Progenitor cell of endocrine pancreas (in vitro differentiated cells): Measurements from ENCODE around the gene RPL11. TPM values are rescaled to one million over a fixed set of nuclear protein-coding genes. Genes with fewer than 3 reads are reported as not detected.

Source experiments
- DNase-seq: peaks from one replicate; pipeline ENCODE4 v3.0.0; 2021; ENCODE audit warnings: low spot score; ENCODE audit not compliant: unreplicated experiment
- H3K27ac Mint-ChIP-seq: 2 replicates; pipeline ENCODE4 v1.8.0; 2021; ENCODE audit warnings: mild to moderate bottlenecking, moderate library complexity, mixed read lengths
- H3K27me3 Mint-ChIP-seq: 2 replicates; pipeline ENCODE4 v1.8.0; 2021; ENCODE audit warnings: mixed read lengths
- H3K36me3 Mint-ChIP-seq: 2 replicates; pipeline ENCODE4 v1.8.0; 2022; ENCODE audit warnings: mixed read lengths; ENCODE audit not compliant: insufficient read depth
- H3K4me1 Mint-ChIP-seq: 2 replicates; pipeline ENCODE4 v1.8.0; 2021; ENCODE audit warnings: low read depth, mixed read lengths
- H3K4me3 Mint-ChIP-seq: 2 replicates; pipeline ENCODE4 v1.8.0; 2021; ENCODE audit warnings: low read depth, mild to moderate bottlenecking, moderate library complexity, mixed read lengths
- H3K9me3 Mint-ChIP-seq: 2 replicates; pipeline ENCODE4 v1.8.0; 2021; ENCODE audit warnings: low read depth, mixed read lengths
- total RNA-seq: library from RNA; stranded (reverse); gene quantifications from 2 replicates; pipeline ENCODE4 v1.2.1, GENCODE V29; 2021
- TF ChIP-seq, protein P1 (sequence below): fragments of 200-600 bp; sonication (generic); IDR thresholded peaks from one replicate; pipeline ENCODE4 v1.5.0; 2021; ENCODE audit warnings: antibody characterized with exemption, mild to moderate bottlenecking; ENCODE audit not compliant: unreplicated experiment

Gene RPL11
- total RNA-seq, 1 donor from 2014 or later: 1,157 TPM

- H3K4me3 Mint-ChIP-seq: peak overlapping the region; percentile 81
- no peaks in the 10 kb centered on the region for H3K9me3 Mint-ChIP-seq
- no peaks in the 10 kb centered on the region for H3K27me3 Mint-ChIP-seq
- DNase-seq: no peak
- peaks cover 24% of the 10 kb centered on the region for H3K4me1 Mint-ChIP-seq
- H3K27ac Mint-ChIP-seq: no peak overlapping the region
- peaks cover 2% of the 10 kb centered on the region for H3K36me3 Mint-ChIP-seq
- TF ChIP-seq, protein P1, sequence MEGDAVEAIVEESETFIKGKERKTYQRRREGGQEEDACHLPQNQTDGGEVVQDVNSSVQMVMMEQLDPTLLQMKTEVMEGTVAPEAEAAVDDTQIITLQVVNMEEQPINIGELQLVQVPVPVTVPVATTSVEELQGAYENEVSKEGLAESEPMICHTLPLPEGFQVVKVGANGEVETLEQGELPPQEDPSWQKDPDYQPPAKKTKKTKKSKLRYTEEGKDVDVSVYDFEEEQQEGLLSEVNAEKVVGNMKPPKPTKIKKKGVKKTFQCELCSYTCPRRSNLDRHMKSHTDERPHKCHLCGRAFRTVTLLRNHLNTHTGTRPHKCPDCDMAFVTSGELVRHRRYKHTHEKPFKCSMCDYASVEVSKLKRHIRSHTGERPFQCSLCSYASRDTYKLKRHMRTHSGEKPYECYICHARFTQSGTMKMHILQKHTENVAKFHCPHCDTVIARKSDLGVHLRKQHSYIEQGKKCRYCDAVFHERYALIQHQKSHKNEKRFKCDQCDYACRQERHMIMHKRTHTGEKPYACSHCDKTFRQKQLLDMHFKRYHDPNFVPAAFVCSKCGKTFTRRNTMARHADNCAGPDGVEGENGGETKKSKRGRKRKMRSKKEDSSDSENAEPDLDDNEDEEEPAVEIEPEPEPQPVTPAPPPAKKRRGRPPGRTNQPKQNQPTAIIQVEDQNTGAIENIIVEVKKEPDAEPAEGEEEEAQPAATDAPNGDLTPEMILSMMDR: no peak
These were observed 50.0 kb downstream of the RPL11 start for GRCh38 chr1:23741609-23742008.

DNA sequence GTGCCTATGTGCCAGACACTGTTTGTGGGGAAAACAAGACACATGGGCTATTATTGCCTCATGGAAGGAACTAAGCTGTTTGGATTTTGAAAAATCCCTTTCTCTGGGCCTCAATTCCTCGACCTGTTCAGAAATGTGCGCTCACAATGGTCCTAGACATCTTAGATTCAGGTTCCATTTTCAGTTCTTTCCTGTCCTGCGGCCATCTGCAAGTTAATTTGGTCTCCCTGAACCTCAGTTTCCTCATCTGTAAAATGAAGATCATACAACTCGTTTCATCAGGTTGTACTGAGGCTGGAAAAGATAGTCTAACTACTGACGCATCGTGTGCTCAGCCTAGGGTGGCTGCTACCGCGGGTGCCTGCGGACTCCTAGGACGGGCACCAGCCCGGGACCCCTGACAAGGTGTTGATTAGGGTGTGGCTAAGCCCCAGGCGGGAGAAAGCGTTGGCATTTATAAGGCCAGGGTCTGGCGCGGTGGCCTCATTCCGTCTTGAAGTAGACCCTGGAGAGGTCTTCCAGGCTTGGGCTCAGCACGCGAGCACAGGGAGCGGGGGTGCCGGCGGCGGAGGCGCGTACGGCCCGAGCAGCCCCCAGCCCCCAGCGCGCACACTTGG is 51.2 kb downstream of the RPL11 start:
- peak overlapping the region; percentile 81 for H3K4me3 Mint-ChIP-seq
- H3K4me1 Mint-ChIP-seq: peaks cover 26% of the 10 kb centered on the region
- H3K36me3 Mint-ChIP-seq: peaks cover 3% of the 10 kb centered on the region
- peak overlapping the region; percentile 92 for H3K27ac Mint-ChIP-seq
- no peaks in the 10 kb centered on the region for H3K9me3 Mint-ChIP-seq
- TF ChIP-seq, protein P1: no peak
- no peaks in the 10 kb centered on the region for H3K27me3 Mint-ChIP-seq
- no peak for DNase-seq

DNA sequence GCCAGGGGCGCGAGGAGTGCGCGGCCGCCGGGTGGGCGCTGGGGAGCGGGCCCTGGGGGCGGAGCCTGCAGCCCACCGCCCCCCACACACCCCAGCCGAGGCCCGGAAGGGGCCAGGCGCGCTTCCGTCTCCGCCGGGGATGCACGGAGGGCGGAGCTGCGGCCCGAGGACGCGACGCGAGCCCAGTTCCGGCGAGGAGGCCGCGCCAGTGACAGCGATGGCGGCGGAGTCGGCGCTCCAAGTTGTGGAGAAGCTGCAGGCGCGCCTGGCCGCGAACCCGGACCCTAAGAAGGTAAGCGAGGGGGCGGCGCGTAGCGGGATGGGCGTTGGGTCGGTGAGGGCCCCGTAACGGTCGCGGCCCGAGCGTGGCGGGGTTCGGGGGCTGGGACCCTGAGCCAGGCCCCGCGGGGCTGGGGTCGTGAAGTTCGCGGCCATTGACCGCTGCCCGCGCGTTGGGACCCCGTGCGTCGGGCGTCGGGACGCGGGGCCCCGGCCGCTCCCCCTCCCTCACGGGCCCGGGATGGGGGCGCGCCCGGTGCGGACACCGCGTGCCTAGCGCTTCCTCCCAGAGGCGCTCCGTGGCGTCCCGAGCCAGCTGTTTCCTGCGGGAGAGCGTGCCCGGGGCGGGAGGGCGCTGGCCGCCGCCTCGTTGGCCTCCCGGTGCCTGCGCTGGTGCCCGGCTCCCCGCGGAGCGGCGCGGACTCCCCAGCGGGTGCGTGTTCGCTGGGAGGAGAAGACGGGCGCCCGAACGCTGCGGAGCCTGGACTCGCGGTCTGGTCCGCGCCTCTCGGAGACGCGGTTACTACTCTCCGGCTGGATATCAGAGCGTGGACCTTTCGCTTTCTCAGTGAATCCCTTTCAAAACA is 51.9 kb downstream of the RPL11 start, which contains the start of gene ELOA:
Gene ELOA, plus strand, starts transcription at position 185 of the 866 bp plus-strand sequence. Its CDS starts 33 bp downstream, at position 218.
- TF ChIP-seq, protein P1: no peak
- H3K9me3 Mint-ChIP-seq: no peaks in the 10 kb centered on the region
- peaks cover 26% of the 10 kb centered on the region for H3K4me1 Mint-ChIP-seq
- peak within 1 kb of the TSS; percentile 94 for H3K27ac Mint-ChIP-seq
- H3K36me3 Mint-ChIP-seq: peaks cover 3% of the 10 kb centered on the region
- H3K27me3 Mint-ChIP-seq: no peaks in the 10 kb centered on the region
- peak within 1 kb of the TSS; percentile 86 for H3K4me3 Mint-ChIP-seq
- DNase-seq: peak; percentile 58

DNA sequence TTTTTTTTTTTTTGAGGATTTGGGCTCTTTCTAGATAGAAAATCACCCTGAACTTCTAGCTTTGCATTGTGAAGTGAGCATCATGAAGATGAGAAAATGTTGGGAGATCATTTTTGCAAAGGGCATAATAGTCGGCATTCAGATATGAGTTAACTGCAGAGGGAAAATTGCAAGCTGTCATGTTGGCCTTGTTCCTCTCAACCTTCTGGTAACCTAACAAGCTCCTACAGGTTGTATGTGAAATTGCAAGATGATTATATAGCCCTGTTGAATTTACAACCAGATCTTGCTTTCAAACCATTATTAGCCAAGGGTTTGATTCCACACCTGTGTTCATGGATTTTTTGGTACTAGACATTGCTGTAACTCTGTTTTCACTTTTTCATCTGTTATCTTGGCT is 53.9 kb downstream of the RPL11 start:
- Mint-ChIP-seq H3K4me3 (peak overlapping the region; percentile 86), H3K36me3 (peaks cover 6% of the 10 kb centered on the region), H3K27me3 (no peaks in the 10 kb centered on the region), H3K4me1 (peaks cover 26% of the 10 kb centered on the region), H3K27ac (no peak overlapping the region), H3K9me3 (no peaks in the 10 kb centered on the region)
- TF ChIP-seq, protein P1: peak; percentile 51
- DNase-seq: no peak

Other genes with a start within 250 kb of the RPL11 start
- gene ASAP3, start 207.6 kb upstream of the RPL11 start, total RNA-seq: 63.4 and 67.8 TPM in 2 replicates
- 7.8 and 9.7 TPM in 2 replicates for gene E2F2, start 160.6 kb upstream of the RPL11 start, total RNA-seq
- gene ID3, start 132.3 kb upstream of the RPL11 start, total RNA-seq: 420 and 434 TPM in 2 replicates
- gene ELOA, start 51.7 kb downstream of the RPL11 start, total RNA-seq: 37.5 and 40.8 TPM in 2 replicates
- gene PITHD1, start 86.6 kb downstream of the RPL11 start, total RNA-seq: 52.8 and 53.8 TPM in 2 replicates
- 109 and 115 TPM in 2 replicates for gene LYPLA2, start 99.3 kb downstream of the RPL11 start, total RNA-seq
- gene GALE, start 108.9 kb downstream of the RPL11 start, total RNA-seq: 49.9 and 53.3 TPM in 2 replicates
- gene HMGCL, start 133.6 kb downstream of the RPL11 start, total RNA-seq: 30.0 and 30.3 TPM in 2 replicates
- 18.1 and 18.8 TPM in 2 replicates for gene FUCA1, start 176.5 kb downstream of the RPL11 start, total RNA-seq
- gene CNR2, start 221.6 kb downstream of the RPL11 start, total RNA-seq: not detected in 2 replicates